ENCODE data around the gene GRID2.
"Not testable (repeated sequence)": the region's sequence is repeated elsewhere in the genome, so short reads cannot be mapped to it uniquely, and the experiment has no call there.

Gene GRID2

DNA sequence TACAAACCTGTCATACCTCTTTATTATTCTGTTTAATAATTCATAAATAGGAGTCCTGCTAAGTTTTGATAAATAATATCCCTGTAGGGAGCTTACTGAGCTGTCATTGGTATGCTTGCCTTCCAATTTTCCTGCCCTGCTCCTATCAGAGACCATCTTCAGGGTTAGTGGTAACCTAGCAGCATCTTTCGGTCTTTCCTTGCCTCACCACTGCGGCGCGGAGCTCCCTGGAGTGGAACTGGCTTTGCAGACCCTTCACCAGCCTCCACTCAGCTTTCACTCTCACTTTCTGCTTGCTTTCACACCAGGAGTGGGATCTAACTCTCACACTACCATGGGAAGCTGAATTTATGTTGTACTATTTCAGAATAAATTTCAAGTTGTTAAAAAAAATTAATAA, 1043.1 kb downstream of the GRID2 start:
- no peak for DNase-seq

DNA sequence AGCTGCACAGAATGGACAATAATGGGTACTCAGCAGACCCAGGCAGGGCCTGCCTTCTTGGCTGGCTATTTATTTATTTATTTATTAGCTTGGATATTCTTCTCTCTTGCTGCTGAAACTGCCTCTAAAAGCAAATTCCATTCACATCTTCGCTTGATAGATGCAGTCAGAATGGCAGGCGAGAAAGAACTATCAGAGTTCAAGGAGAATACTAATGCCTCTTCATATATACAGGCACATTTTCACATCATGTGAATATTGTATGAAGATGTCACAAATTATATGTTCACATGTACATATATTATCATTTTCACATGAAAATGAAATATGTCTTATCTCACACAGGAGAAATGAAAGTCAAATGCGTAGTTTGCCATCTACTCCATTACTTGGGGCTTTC, 1045.1 kb downstream of the GRID2 start:
- no peak for DNase-seq

DNA sequence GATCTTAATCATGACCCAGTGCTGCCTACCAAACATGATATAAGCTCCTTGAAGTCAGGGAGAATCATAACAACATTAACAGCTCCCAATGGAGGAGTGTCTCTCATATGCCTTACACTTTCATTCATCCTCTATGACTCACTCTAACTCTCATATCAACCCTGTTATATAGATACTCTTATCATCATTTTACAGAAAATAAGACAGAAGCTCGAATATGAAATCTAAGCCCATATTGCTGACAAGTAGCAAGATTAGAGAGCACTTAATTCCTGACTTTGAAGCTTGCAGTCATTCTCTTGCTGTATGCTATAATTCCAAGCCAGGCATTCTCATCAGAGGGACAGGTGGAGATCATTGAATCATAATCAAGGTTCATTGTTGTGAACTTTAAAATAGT, 1048.1 kb downstream of the GRID2 start:
- DNase-seq: no peak

DNA sequence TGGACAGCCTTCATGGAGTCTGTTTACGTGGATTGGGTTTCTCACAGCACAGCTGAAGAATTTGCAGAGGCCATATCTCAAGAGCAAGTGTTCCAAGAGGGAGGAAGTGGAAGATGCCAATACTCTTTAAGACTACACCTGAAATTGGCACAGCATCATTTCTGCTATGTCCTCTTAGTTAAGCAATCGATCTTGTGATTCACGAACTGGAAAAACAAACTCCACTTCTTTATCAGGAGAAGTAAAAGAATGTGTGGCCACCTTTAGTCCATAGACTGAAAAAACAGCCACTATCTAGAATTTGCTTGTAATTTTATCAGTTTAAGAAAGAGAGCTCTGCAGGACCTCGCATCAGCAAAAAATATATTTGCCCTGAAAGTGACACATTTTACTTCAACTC, 1051.6 kb downstream of the GRID2 start:
- DNase-seq: no peak

DNA sequence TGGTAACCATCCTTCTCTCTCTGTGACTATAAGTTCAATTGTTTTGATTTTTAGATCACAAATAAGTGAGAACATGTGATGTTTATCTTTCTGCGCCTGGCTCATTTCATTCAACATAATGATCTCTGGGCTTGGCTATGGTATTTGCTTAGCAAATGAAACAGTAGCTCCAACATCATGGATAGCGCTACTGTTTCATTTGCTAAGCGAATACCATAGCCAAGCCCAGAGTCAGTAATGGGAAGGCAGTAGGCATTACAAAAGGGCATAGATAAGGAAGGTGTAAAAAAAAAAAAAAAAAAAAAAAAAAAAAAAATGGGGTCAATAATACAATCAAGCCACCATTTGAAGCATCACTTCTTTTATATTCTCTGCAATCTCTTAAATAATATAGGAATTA, 1055.8 kb downstream of the GRID2 start:
- no peak for DNase-seq

DNA sequence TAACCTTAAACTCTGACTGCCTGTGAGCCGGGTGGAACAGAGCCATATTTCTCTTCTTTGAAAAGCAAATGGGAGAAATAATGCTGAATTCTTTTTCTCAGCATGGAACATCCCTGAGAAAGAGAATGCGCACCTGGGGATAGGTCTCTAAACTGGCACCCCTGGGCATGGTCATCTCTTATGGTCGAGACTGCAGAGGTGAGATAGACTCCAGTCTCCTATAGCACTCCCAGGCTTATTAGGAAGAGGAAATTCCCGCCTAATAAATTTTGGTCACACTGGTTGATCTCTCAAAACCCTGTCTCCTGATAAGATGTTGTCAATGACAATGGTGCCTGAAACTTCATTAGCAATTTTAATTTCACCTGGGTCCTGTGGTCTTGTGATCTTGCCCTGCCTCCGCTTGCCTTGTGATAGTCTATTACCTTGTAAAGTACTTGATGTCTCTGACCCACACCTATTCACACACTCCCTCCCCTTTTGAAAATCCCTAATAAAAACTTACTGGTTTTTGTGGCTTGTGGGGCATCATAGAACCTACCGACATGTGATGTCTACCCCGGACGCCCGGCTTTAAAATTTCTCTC, 1062.5 kb downstream of the GRID2 start:
- DNase-seq: not testable (repeated sequence)

DNA sequence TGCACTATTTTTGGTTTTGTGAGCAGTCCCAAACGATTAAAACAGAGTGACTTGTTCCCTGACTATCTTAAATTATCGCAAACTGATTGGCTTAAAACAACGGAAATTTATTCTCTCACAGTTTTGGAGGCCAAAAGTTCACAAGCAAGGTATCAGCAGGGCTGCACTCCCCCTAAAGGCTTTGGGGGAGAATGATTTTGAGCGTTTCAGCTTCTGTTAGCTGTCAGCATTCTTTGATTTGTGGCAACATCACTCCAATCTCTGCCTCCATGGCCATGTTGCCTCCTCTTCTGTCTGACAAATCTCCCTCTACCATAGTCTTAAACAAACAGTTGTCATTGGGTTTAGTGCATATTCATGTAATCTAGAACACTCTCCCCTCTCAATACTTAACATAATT, 1065.2 kb downstream of the GRID2 start:
- DNase-seq: no peak

DNA sequence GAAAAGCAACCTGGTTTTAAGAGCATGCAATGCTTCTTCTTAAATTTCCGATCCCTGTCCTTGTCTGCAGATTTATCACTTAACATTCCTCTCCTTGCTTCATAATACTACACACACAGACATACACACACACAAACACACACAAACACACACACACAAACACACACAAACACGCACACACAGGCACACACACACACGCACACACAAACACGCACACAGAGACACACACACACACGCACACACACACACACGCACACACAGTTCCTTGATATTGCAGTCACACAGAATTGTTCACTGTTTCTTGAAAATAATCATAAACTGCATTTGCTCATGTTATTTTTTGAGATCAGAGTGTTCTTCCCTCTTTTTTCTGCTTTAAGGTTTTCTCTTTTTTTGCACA, 1066.5 kb downstream of the GRID2 start:
- no peak for DNase-seq

DNA sequence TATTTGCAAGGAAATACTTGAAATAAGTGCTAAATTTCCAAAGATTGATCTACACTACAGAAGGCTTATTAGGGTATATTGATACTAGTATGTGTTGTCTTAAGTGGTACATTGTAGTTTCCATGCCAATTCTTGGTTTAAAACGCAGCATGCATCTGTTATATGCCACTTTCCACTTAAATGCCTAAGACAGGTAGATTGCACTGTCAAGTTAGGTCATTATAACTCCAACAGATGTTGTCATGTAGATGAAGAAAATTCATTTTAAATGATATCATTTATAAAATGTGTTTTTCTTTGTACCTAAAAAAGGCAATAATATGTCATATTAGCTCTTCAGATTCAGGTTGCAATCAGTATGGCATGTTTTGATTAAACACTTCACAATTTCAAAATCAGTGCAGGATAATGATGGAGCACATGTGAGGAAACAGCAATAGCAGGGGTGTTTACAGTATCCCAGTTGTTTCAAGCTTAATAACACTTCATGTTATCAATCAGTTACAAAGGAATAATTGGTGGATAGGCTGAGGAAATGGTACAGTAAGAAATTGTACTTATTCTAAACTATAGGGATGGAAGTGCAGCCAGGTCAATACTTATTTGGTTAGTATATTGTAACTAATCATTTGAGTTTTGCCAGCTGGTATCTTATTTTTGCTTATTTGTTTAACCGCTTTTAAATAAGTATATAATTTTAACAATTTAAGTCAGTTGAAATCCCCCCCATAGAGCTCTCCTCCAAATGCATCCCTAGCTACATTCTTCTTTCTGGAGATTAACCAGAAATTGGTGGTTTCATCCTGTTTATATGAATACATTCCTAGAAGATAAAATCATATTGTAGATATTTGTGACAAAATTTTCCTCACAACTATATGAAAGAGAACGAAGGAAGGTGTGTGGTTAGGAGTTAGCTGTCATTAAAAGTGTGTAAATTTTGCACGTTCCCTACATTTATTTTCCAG, 1070.4 kb downstream of the GRID2 start:
- no peak for DNase-seq

DNA sequence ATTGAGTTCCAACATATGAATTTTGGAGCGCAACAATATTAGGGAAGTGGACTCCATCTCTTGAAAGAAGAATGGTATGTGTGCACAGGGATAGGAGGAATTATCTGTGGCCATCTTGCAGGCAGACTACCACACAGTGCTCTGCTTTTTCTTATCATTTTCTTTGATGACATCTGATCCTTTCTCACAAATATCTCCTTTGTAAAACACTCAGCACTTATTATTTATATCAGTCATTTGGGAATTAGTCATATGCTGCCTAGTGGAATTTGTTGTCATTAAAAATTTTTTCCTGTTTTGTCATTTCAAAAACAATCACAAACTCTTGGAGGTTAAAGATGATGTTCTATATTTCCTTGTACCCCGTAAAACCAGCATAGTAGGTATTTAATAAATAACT, 1080.5 kb downstream of the GRID2 start:
- no peak for DNase-seq

DNA sequence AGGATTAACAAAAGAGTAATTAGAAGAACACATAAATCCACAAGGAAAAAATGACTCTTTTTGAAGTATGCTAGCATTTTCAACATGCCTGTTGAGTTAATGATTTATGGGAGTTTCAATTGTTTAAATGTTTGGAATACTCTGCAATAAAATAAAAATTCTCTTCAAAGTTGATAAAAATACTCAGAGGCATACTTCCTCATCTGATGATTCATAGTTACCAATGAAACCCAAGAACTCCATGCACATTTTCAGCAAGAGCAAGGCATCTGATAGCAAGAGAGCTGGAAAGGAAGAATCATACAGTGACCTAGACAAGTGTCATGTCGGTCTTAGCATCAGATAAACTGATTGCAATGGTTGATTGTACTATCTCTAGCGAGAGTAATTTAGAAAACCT, 1081.1 kb downstream of the GRID2 start:
- DNase-seq: no peak

DNA sequence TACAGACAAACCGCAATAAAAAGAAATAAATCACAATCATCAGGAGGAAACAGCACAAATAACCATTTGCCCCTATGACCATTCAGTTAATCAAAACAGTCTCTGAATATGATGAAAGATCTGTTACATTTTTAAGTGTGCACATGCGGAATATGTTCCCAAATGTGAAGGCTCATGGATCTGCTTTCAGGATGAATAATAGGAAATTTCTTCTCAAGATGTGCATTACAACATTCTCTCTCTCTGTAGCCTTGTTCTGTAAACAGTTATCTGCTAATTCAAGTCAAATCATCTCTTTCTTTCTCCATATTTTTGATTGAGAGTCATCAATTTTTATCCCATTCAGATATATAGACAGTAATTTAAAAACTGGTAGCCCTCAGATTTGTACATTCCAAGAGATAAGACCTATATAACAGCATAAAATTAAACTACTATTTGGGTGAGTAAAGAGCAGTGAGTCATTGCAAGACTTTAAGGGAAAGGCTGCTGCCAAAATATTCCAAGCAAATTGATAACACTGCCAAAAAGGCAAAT, 1090.8 kb downstream of the GRID2 start:
- DNase-seq: no peak

DNA sequence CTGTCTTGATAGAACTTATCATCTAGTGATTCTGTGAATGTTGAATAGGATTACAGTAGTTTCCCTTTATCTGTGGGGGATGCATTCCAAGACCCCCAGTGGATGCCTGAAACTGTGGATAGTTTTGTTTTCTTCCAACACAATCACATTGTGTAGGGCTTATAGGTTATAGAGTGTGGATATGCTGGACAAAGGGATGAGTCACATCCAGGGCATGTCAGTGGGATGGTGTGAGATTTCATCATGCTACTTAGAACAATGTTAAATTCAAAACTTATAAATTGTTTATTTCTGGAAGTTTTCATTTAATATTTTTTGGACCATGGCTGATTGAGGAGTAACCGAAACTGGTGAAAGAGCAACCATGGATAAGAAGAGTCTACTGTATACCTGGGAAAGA, 1092.5 kb downstream of the GRID2 start:
- no peak for DNase-seq

DNA sequence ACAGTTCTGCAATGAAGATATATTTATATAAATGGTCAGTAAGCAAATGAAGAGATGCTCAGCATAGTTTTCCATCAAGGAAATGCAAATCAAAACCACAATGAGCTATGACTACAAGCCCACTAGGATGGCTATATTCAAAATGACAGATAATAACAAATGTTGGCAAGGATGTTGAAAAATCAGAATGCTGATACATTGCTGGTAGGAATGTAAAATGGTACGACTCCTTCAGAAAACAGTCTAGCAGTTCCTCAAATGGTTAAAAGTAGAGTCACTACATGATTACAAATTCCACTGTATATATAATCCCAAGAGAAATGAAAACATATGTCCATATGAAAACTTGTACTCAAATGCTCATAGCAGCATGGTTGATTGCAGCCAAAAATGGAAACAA, 1099.8 kb downstream of the GRID2 start:
- no peak for DNase-seq

DNA sequence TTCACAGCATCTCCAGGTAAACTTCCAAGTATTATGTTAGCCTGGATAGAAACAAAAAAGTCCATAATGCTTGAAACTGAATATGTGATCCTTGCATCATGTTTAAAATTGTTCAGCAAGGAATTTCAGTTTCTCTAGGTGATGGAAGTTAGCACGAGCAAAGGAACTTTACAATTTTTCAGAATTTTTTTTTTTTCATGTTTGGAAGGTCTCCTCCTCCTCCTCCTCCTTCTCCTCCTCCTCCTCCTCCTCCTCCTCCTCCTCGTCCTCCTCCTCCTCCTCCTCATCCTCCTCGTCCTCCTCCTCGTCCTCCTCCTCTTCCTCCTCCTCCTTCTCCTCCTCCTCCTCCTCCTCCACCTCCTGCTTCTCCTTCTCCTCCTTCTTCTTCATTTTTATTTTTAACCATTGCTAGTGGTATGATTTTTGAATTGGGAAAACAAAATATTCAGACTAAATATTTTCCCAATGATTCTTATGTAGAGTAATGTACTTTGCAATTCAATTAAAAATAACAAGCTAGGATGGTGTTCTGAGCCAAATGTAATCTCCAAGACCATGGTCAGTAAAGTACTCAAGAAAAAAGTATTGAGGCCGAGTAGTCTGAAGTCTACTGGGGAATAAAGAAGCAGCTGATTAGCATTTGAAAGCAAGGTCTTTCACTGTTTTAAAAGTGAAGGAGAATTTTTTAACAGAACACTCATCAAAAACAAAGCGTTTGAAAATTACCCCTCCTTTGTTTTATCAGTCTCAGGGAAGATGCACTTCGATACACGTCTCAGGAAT, 1103.9 kb downstream of the GRID2 start:
- no peak for DNase-seq

DNA sequence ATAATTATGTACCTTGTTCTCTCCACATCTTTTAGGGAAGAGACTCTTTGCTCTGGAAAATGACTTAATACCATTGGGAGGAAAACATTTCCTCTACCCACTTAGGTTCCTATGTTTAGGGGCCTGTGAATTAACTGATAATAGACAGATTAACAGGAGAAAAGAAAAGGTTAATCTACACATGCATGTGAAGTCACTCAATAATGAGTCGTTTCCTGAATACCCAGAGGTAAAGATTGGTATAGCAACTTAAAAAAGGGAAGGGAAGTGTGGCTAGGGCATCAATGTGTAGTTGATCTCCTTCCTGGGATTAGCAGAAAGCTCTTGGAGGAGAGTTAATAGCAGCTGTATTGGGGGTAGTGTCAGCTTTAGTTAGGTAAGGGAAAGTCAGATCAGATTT, 1105.3 kb downstream of the GRID2 start:
- DNase-seq: no peak

DNA sequence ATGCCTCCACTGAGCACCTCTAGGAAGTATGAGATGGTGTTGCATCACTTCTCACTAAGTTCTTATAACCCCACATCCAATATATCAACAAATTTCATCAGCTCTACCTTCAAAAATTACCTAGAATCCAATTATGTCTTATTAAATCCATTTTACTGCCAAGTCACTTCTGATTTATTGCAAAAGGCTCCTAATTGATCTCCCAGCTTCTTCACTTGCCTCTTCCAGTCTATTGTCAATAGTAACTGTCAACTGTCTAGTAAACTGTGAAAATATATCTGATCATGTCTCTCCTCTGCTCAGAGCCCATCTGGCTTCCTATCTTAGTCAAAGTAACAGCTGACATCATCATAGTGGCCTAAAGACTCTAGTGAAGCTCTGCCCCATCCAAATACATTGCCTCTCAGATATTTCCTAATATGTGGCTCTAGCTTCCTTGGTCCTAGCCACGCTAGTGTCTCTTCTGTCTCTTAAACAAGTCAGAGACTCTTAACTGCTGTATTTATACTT, 1110.3 kb downstream of the GRID2 start:
- DNase-seq: no peak

DNA sequence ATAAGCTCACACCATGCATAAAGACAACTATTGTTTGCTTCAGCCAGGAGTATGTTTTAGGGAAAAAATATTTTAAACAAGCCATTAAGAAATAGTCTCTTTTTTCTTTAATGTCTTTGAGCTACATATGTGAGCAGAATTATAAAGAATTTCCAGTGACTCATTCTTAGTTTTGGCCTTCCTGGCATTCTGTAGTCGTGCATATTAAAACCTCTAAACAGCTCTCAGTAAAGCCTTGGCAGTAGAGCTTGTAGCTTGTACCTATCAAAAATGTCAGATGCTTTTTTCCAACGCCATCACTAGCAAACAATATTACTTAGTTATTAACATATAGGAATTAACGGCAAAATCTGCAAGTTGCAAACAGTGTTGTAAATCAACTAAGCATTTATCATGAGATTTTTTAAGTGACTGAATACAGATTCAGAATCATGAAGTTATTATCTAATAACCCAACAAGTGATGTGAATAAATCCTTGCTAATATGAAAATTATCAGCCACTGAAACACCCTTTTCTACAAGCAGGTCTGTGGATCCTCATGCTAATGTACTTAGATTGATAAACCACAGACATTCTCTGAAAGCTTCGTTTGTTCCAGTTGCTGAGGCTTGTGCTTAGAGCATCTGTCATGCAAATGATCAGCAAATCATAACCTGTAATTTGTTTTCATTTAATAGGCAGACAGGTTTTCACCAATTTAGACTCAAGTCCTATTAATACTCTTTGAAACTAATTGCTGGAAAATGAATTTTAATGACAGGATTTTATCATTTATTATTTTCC, 1112.8 kb downstream of the GRID2 start:
- DNase-seq: no peak

DNA sequence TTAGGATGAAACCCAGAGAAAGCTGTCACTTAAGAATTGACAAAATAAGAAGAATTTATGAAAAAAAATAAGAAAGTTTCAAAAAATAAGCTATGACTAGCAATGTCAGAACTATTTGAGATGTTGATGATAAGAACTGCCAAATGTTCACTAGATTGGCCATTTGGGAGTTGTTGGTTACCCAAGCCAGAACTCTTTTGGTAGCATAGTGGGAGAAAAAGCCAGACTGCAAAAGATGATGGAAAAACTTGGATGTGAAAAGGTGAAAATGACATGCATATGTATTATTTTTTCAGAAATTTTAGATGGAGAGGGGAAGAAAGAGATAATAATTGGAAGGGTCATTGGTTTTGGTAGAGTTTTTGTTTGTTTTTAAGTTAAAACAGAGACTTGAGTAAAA, 1127.6 kb downstream of the GRID2 start:
- no peak for DNase-seq

DNA sequence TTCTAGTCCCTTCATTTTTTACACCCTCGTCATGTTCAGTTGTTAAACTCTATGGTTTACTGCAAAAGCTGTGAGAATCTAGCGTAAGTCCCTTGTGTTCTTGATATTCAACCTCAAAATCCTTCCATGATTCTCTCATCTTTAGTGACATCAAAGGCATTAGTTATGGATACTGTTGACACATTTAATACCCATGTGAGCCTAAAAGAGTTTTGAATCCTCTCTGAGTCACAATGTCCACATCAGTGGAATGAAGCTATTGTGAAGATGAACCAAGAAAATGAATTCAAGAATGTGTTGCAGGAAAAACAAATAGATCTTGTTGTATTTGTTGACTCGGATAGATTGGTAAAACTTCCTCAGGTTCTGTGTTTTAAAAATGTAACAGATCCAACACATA, 1130.1 kb downstream of the GRID2 start:
- no peak for DNase-seq

DNA sequence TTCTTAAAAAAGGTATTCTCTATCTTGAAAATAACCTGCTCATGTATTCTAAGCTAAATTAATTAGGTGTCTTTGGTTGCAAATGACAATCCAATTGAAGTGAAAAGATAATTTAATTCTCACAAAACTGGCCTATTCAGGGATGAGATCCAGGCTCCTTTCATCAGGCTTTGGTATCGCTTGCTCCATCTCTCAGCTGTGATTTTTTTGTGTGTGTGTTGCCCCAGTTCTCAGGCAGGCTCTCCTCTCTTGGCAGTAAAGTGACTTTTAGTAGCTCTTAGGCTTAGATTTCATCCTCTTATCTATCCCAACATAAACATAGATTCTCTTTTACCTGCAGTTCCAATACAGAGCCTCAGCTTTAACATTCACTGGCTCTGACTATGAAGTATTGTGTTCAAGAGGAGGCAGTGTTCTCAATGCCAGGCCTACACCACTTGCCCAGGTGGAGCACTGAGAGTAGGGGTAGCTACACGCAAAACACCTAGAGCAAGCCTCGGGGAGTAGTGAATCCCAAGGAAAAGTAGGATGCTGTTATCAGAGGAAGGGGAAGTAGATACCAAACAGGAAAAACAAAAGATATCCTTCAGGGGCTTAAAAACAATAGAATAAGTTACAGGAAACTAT, 1132.3 kb downstream of the GRID2 start:
- no peak for DNase-seq

DNA sequence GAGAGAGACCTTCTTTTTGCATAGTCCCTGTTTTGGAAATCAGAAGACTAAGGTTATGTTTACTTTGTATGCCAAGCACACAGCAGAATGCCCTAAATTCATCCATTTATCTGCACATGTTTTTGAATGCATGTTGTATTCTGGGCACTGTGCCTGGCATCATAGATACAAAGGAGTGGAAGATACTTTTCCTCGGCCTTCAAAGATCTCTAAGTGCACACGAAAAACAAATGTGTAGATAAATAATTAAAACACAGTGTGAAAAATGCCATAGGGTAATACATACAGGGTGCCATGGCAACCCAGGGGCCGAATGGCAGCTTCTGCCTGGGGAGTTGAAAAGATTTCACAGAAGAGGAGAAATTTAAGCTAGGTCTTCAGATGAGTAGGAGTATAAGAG, 1134.2 kb downstream of the GRID2 start:
- no peak for DNase-seq
